T-cell (primary cell): ENCODE results near the gene ZNF630. TPM values are rescaled to one million over a fixed set of nuclear protein-coding genes. Genes with fewer than 3 reads are reported as not detected.
A peak's percentile ranks its signal among the peaks of the same experiment; 100 is the strongest.
"Not testable (repeated sequence)": the region's sequence is repeated elsewhere in the genome, so short reads cannot be mapped to it uniquely, and the experiment has no call there.

ENCODE experiments used
- ATAC-seq, 4 experiments: fragments of 200-7000 bp in 3 of 4; fragments of 150-1000 bp in 1 of 4; cut with Tn5 transposase; replicated peaks in 1 of 4; 1 replicate in 3 of 4; 2 replicates in 1 of 4; pipeline ENCODE4 v1.10.0; 2021; ENCODE audit warnings: moderate library complexity in 3 of 4, mild to moderate bottlenecking in 2 of 4, moderate number of reproducible peaks in 1 of 4
- CTCF ChIA-PET, 2 donors: fragments of 300-600 bp; sonication (Branson Sonifier 250); formaldehyde crosslinking; loops; one replicate each; lab custom pipeline; 2022; ENCODE audit warnings: antibody characterized with exemption in 2 of 2; lab: Charles Lee
- POLR2A ChIA-PET, 2 donors: fragments of 300-600 bp; sonication (Branson Sonifier 250); formaldehyde crosslinking; loops; one replicate each; lab custom pipeline; 2022; ENCODE audit warnings: antibody characterized with exemption in 2 of 2; lab: Charles Lee
- DNase-seq, 35 experiments: peaks; one replicate each; pipeline versions ENCODE4 v3.0.0 to v3.0.0-alpha.2; 2013 to 2023
- H3K27ac ChIP-seq: one replicate; pipeline ENCODE4 v1.5.1; 2013; ENCODE audit warnings: low read length
- H3K27me3 ChIP-seq, 2 experiments: replicated peaks in 1 of 2; 1 replicate in 1 of 2; 2 replicates in 1 of 2; pipeline versions ENCODE4 v1.6.1 to v1.7.0; 2013; ENCODE audit warnings: low read length in 1 of 2, mixed read lengths in 1 of 2; ENCODE audit not compliant: control insufficient read depth in 2 of 2, insufficient read depth in 2 of 2; ENCODE audit errors: extremely low read depth in 1 of 2
- H3K36me3 ChIP-seq, 2 donors: 1 replicate in 1 of 2; 2 replicates in 1 of 2; pipeline versions ENCODE4 v1.6.1 to v1.7.0; 2013; ENCODE audit warnings: low read length in 1 of 2; ENCODE audit not compliant: control insufficient read depth in 2 of 2, insufficient read depth in 1 of 2; ENCODE audit errors: extremely low read depth in 1 of 2
- H3K4me1 ChIP-seq, 2 experiments: 1 replicate in 1 of 2; 2 replicates in 1 of 2; pipeline versions ENCODE4 v1.6.1 to v1.7.0; 2013; ENCODE audit warnings: low read length in 2 of 2, mixed read lengths in 1 of 2; ENCODE audit not compliant: insufficient read depth in 2 of 2, control insufficient read depth in 1 of 2; ENCODE audit errors: extremely low read depth in 1 of 2
- H3K4me3 ChIP-seq, 2 donors: 1 replicate in 1 of 2; 2 replicates in 1 of 2; pipeline versions ENCODE4 v1.5.1 to v1.7.0; 2013; ENCODE audit warnings: mild to moderate bottlenecking in 2 of 2, low read length in 1 of 2, moderate library complexity in 1 of 2; ENCODE audit not compliant: control insufficient read depth in 1 of 2; ENCODE audit errors: extremely low read depth in 1 of 2
- H3K9me3 ChIP-seq: 2 replicates; pipeline ENCODE4 v1.7.0; 2013
- H3K27ac Mint-ChIP-seq, 2 donors: one replicate each; pipeline ENCODE4 v1.8.0; 2020 to 2021; ENCODE audit warnings: mild to moderate bottlenecking in 2 of 2, mixed read lengths in 2 of 2
- H3K27me3 Mint-ChIP-seq, 2 donors: one replicate each; pipeline ENCODE4 v1.8.0; 2021 to 2022; ENCODE audit warnings: mixed read lengths in 2 of 2
- H3K36me3 Mint-ChIP-seq: one replicate; pipeline ENCODE4 v1.8.0; 2021; ENCODE audit warnings: mixed read lengths
- H3K4me1 Mint-ChIP-seq, 3 donors: one replicate each; pipeline ENCODE4 v1.8.0; 2020 to 2022; ENCODE audit warnings: mixed read lengths in 3 of 3, mild to moderate bottlenecking in 1 of 3
- H3K4me3 Mint-ChIP-seq, 3 donors: one replicate each; pipeline ENCODE4 v1.8.0; 2020 to 2022; ENCODE audit warnings: mild to moderate bottlenecking in 3 of 3, mixed read lengths in 3 of 3, moderate library complexity in 3 of 3
- H3K9me3 Mint-ChIP-seq, 3 donors: one replicate each; pipeline ENCODE4 v1.8.0; 2020 to 2022; ENCODE audit warnings: mixed read lengths in 3 of 3
- WGBS: methylation state at CpG from one replicate; pipeline ENCODE4 v1.1.5; 2013; ENCODE audit warnings: missing lambda C conversion rate; ENCODE audit not compliant: insufficient coverage; 5-methylcytosine and 5-hydroxymethylcytosine counted together
- total RNA-seq, 35 experiments: library from RNA in 6 of 35; stranded (reverse) in 6 of 35; fragments of 120-200 nt in 1 of 35; gene quantifications; one replicate each; pipeline versions ENCODE4 v1.2.1 to v1.2.4 and lab custom pipeline; 2013 to 2026

Gene ZNF630
- total RNA-seq, 5 donors from 2014 or later (not counting 1 experiment from before 2014, with no cell fraction given), result 2.1 to 3.3 (median 2.7) TPM

DNA sequence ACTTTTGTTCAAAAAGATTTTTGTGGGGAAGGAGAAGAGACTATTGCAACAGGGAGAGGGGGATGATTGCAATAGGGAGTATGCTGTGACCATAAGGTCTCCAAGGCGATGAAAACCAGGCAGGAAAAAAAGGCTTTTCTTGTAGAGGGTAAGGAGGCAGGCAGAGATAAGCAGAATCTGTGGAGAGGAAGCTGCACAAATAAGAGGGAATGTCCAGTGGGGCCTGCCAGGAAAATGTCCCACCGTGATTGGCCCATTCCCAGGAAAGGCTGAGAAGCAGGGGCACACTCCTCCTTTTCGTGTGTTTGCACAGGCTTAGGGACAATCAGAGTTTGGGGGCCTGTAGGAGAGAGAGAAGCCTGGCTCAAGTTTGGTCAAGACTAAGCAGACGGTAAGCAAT, 35.5 kb downstream of the ZNF630 start:
- no peaks in the 10 kb centered on the region for H3K4me1 ChIP-seq
- no peaks in the 10 kb centered on the region for H3K9me3 ChIP-seq
- Mint-ChIP-seq H3K36me3 (peaks cover 8% of the 10 kb centered on the region), H3K27me3 (peaks cover 0 to 6% of the 10 kb centered on the region in 2 donors), H3K4me3 (no peak overlapping the region), H3K4me1 (no peaks in the 10 kb centered on the region), H3K27ac (no peak overlapping the region), H3K9me3 (no peaks in the 10 kb centered on the region)
- no peak overlapping the region for H3K4me3 ChIP-seq
- H3K27ac ChIP-seq, result no peak overlapping the region
- ChIA-PET CTCF (no interaction called here), POLR2A (no interaction called here)
- no peaks in the 10 kb centered on the region for H3K36me3 ChIP-seq
- 79% methylated on average over 2 of the region's 4 CpGs for WGBS
- no peaks in the 10 kb centered on the region for H3K27me3 ChIP-seq
- ATAC-seq (no peak), DNase-seq (no peak)

DNA sequence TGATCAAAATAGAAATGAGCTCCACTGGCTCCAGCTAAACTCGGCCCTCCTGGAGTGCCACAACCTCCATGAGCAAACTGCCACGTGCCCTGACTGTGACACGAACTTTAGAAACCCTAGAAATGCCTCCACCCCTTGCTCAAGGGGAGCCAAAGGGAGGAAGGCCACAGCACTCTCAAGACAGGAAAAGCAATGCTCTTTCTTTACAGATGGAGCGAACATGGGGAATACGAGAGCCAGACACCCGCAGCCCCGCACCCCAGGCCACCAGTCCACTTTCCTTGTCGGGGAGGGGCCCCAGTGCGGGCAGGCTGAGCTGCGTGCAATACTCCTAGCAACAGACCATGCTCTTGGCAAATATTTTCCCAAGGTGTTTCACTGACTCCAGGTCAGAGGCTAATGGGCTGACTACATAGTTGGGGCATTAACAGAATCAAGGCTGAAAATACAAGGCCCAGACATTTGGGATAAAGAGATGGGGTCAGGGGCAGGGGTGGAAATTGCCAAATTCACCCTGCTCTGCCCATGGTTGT, 40.7 kb downstream of the ZNF630 start:
- POLR2A ChIA-PET, H3K27me3 ChIP-seq, H3K27me3 Mint-ChIP-seq, ATAC-seq, H3K9me3 ChIP-seq, H3K4me1 Mint-ChIP-seq, H3K27ac ChIP-seq, H3K27ac Mint-ChIP-seq, DNase-seq, H3K36me3 ChIP-seq, H3K9me3 Mint-ChIP-seq, H3K36me3 Mint-ChIP-seq, H3K4me1 ChIP-seq, H3K4me3 Mint-ChIP-seq, CTCF ChIA-PET, H3K4me3 ChIP-seq: not testable (repeated sequence)
- no CpG with 5 or more reads among the region's 10 CpGs for WGBS

DNA sequence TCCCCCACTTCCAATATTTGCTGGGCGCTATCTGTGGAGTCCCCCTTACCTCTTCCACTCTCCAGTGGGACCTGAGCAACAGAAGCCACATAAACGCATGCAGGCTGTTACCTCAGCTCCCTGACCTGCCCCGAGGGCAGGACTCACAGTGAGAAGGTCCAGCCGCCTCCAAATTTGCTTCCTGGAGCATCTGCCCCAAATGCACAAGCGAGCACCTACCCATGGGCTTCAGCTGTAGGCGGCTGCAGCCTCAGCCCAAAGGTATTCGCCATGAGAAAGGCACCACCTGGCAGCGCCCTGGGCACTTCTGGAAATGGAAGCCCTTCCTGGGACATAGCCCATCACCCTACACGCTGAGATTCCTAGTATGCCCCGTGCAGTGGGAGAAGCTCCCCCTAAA, 41.2 kb downstream of the ZNF630 start:
- Mint-ChIP-seq H3K27me3 (peaks cover 0 to 6% of the 10 kb centered on the region in 2 donors), H3K4me1 (peaks cover 6 to 9% (median 8%) of the 10 kb centered on the region in 3 donors), H3K36me3 (peaks cover 4% of the 10 kb centered on the region), H3K27ac (no peak overlapping the region), H3K4me3 (no peak overlapping the region), H3K9me3 (no peaks in the 10 kb centered on the region)
- H3K36me3 ChIP-seq, result no peaks in the 10 kb centered on the region
- 93% methylated on average over 4 of the region's 10 CpGs for WGBS
- no peaks in the 10 kb centered on the region for H3K27me3 ChIP-seq
- DNase-seq (no peak), ATAC-seq (no peak)
- CTCF ChIA-PET, result no interaction called here
- no peaks in the 10 kb centered on the region for H3K9me3 ChIP-seq
- no peak overlapping the region for H3K4me3 ChIP-seq
- no peak overlapping the region for H3K27ac ChIP-seq
- POLR2A ChIA-PET, result no interaction called here
- H3K4me1 ChIP-seq, result peaks cover 0 to 5% of the 10 kb centered on the region in 2 experiments

DNA sequence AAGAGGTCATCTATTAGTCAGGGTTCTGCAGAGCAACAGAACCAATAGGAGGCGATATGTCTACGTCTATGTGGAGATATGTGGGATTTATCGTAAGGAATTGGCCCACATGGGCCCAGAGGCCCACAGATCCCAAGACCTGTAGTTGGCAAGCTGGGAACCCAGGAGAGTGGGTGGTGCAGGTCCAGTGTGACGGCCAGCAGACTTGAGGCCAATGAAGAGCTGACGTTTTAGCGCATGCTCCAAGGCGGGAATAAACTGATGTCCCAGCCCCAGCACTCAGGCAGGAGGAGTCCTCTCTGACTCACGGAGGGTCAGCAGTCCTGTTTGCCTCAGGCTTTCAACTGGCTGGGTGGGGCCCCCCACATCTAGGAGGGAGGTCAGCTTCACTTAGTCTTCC, 43.3 kb downstream of the ZNF630 start:
- peaks cover 0 to 5% of the 10 kb centered on the region in 2 experiments for H3K4me1 ChIP-seq
- CTCF ChIA-PET, result interaction anchor here (1.1 to 1.8 kb wide), 3 partner anchors 174 to 196 kb away, joined by 3 to 8 read pairs (median 7); no protein-coding TSS in a partner anchor
- no peaks in the 10 kb centered on the region for H3K27me3 ChIP-seq
- Mint-ChIP-seq H3K4me3 (no peak overlapping the region), H3K4me1 (peaks cover 6 to 9% (median 8%) of the 10 kb centered on the region in 3 donors), H3K36me3 (peaks cover 4% of the 10 kb centered on the region), H3K27me3 (peaks cover 0 to 6% of the 10 kb centered on the region in 2 donors), H3K9me3 (no peaks in the 10 kb centered on the region), H3K27ac (no peak overlapping the region)
- H3K27ac ChIP-seq, result no peak overlapping the region
- 91% methylated on average over 5 of the region's 8 CpGs for WGBS
- ATAC-seq, result no peak
- H3K36me3 ChIP-seq, result no peaks in the 10 kb centered on the region
- no peak for DNase-seq
- no peak overlapping the region for H3K4me3 ChIP-seq
- POLR2A ChIA-PET, result interaction anchor here in 1 of 2 donors (0.7 kb wide), 1 partner anchor 16 kb away, joined by 3 read pairs; no protein-coding TSS in a partner anchor
- H3K9me3 ChIP-seq, result no peaks in the 10 kb centered on the region

DNA sequence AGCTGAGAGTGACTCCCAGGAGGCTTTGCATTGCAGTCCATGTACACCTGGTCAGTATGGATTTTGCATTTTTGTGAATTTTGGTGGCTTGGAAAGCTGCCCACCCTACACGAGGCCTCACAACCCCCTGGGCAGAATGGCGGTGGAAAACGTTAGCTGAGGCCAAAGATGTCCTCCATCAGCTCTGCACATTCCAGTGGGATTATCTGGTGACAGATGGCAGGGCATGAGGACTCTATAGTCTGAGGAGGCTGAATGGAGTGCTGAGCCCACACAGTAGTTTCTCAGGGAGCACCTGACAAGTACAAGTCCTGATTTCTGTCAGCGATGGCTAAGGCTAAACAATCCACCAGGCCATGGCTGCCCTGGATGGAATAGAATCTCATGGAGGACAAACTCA, 43.9 kb downstream of the ZNF630 start:
- H3K9me3 Mint-ChIP-seq, H3K9me3 ChIP-seq, H3K27ac ChIP-seq, H3K4me1 Mint-ChIP-seq, H3K4me1 ChIP-seq, H3K27me3 ChIP-seq, H3K4me3 ChIP-seq, H3K36me3 ChIP-seq, H3K27me3 Mint-ChIP-seq, H3K27ac Mint-ChIP-seq, H3K36me3 Mint-ChIP-seq, H3K4me3 Mint-ChIP-seq, ATAC-seq, DNase-seq, POLR2A ChIA-PET: not testable (repeated sequence)
- no CpG with 5 or more reads among the region's 4 CpGs for WGBS
- CTCF ChIA-PET, result interaction anchor here (0.7 to 1.8 kb wide), 7 partner anchors 173 to 200 kb away, joined by 3 to 8 read pairs (median 3); partner anchors contain the start of gene ZNF81 (in 2 of the 2)

DNA sequence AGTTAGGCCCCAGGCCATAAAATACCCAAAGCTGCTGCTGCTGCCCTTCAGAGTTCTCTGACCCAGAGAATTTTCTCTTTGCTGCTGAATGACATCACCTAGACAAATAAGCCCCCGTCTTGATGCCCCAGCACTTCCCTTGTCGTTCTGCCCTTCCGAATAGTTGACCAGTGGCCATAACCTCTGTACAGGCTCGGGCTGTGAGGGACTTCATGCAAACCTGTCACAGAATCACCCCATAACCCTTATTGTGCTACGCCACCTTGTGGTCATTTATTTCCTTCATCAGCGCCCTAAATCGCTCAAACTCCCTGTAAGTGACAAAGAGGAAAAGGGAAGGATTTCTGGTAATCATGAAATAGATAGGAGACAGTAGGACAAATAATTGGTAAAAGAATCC, 45.9 kb downstream of the ZNF630 start:
- peaks cover 0 to 10% of the 10 kb centered on the region in 2 experiments for H3K4me1 ChIP-seq
- Mint-ChIP-seq H3K4me1 (peaks cover 6 to 13% (median 12%) of the 10 kb centered on the region in 3 donors), H3K27ac (peak overlapping the region in 1 of 2 donors; percentile 44), H3K9me3 (no peaks in the 10 kb centered on the region), H3K36me3 (no peaks in the 10 kb centered on the region), H3K4me3 (no peak overlapping the region), H3K27me3 (no peaks in the 10 kb centered on the region)
- ATAC-seq (no peak), DNase-seq (peak in 17 of 35 experiments; percentile 3 to 76 (median 19))
- no peaks in the 10 kb centered on the region for H3K9me3 ChIP-seq
- H3K4me3 ChIP-seq, result no peak overlapping the region
- H3K27ac ChIP-seq, result no peak overlapping the region
- no CpG with 5 or more reads among the region's 7 CpGs for WGBS
- H3K36me3 ChIP-seq, result no peaks in the 10 kb centered on the region
- CTCF ChIA-PET, result no interaction called here
- H3K27me3 ChIP-seq, result no peaks in the 10 kb centered on the region
- POLR2A ChIA-PET, result no interaction called here
